NCI-H128 (cell line): Measurements from ENCODE around the gene CCDC171.
"Not testable (repeated sequence)": the region's sequence is repeated elsewhere in the genome, so short reads cannot be mapped to it uniquely, and the experiment has no call there.

Source experiments
- DNase-seq: peaks from one replicate; lab custom pipeline; 2025; ENCODE audit not compliant: unreplicated experiment; lab: John Stamatoyannopoulos, UW

The CCDC171 gene

GRCh38 chr9:15552636-15553527 is at the start of gene CCDC171:
CCDC171 (plus strand) TSS chr9:15553043; CDS start chr9:15564089, 11,046 bp downstream.
- peak; percentile 92 for DNase-seq

GRCh38 chr9:15505921-15506320 is 46.9 kb upstream of the CCDC171 start:
- no peak for DNase-seq

GRCh38 chr9:15509931-15510788 is 42.7 kb upstream of the CCDC171 start:
- no peak for DNase-seq

- peak; percentile 85 for DNase-seq
These were observed 41.9 kb upstream of the CCDC171 start, which contains the start of gene PSIP1 for GRCh38 chr9:15510789-15511575. PSIP1 (minus strand) TSS chr9:15510970; CDS start chr9:15510188, 782 bp downstream.

- DNase-seq: no peak
These were observed 40.6 kb upstream of the CCDC171 start for GRCh38 chr9:15512204-15512603.

- no peak for DNase-seq
These were observed 40.0 kb upstream of the CCDC171 start for GRCh38 chr9:15512889-15513288.

- DNase-seq: no peak
These were observed 39.5 kb upstream of the CCDC171 start for GRCh38 chr9:15513335-15513734.

- DNase-seq: no peak
These were observed 33.0 kb upstream of the CCDC171 start for GRCh38 chr9:15519831-15520230.

GRCh38 chr9:15521254-15521653 is 31.6 kb upstream of the CCDC171 start:
- no peak for DNase-seq

- no peak for DNase-seq
These were observed 30.6 kb upstream of the CCDC171 start for GRCh38 chr9:15522130-15522755.

- DNase-seq: no peak
These were observed 27.9 kb upstream of the CCDC171 start for GRCh38 chr9:15524845-15525455.

GRCh38 chr9:15525958-15526357 is 26.9 kb upstream of the CCDC171 start:
- DNase-seq: no peak

- not testable (repeated sequence) for DNase-seq
These were observed 25.8 kb upstream of the CCDC171 start for GRCh38 chr9:15527035-15527434.

GRCh38 chr9:15529566-15530324 is 23.1 kb upstream of the CCDC171 start:
- DNase-seq: no peak

- DNase-seq: no peak
These were observed 21.5 kb upstream of the CCDC171 start for GRCh38 chr9:15531380-15531779.

- DNase-seq: no peak
These were observed 11.0 kb upstream of the CCDC171 start for GRCh38 chr9:15541872-15542271.

- no peak for DNase-seq
These were observed 10.2 kb upstream of the CCDC171 start for GRCh38 chr9:15542624-15543023.

GRCh38 chr9:15543047-15543813 is 9.6 kb upstream of the CCDC171 start:
- no peak for DNase-seq

GRCh38 chr9:15549611-15550010 is 3.2 kb upstream of the CCDC171 start:
- no peak for DNase-seq
